HG02588 (cell line): ENCODE data around the gene SLC2A1.

ENCODE experiments used
- ATAC-seq: cut with Tn5 transposase; IDR thresholded peaks from one replicate; pipeline ENCODE4 v1.9.1; 2021; ENCODE audit warnings: mild to moderate bottlenecking, moderate library complexity; ENCODE audit not compliant: unreplicated experiment

Gene SLC2A1

DNA sequence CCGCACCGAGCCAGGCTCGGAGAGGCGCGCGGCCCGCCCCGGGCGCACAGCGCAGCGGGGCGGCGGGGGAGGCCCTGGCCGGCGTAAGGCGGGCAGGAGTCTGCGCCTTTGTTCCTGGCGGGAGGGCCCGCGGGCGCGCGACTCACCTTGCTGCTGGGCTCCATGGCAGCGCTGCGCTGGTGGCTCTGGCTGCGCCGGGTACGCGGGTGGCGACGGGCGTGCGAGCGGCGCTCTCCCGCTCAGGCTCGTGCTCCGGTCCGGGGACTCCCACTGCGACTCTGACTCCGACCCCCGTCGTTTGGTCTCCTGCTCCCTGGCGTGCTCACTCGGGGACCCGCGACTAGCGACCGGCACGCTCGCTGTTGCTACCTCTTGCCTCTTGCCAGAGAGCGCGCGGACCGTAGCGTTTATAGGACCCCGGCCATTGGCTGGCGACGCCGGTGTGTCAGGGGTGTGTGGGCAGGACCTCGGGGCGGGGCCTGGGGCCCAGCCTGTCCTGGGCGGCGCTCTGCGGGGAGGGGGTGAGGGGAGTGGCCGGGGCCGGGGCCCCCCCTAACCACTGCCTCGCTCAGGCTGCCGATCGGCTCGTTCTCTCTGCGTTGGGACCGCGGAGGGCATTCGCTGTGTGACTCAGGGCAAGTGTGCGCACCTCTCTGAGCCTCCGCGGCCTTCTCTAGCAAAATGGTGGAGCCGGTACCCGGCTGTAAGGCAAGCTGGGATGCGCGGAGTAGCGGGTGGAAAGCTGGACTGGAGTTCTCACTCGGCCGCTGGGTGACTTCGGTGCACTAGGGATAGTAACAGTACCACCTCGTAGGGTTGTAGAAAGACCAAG lies at the start of gene SLC2A1:
SLC2A1 (minus strand) TSS at position 381 of the 832 bp plus-strand sequence; CDS start at position 164, 217 bp downstream.
- ATAC-seq = peak; percentile 74

DNA sequence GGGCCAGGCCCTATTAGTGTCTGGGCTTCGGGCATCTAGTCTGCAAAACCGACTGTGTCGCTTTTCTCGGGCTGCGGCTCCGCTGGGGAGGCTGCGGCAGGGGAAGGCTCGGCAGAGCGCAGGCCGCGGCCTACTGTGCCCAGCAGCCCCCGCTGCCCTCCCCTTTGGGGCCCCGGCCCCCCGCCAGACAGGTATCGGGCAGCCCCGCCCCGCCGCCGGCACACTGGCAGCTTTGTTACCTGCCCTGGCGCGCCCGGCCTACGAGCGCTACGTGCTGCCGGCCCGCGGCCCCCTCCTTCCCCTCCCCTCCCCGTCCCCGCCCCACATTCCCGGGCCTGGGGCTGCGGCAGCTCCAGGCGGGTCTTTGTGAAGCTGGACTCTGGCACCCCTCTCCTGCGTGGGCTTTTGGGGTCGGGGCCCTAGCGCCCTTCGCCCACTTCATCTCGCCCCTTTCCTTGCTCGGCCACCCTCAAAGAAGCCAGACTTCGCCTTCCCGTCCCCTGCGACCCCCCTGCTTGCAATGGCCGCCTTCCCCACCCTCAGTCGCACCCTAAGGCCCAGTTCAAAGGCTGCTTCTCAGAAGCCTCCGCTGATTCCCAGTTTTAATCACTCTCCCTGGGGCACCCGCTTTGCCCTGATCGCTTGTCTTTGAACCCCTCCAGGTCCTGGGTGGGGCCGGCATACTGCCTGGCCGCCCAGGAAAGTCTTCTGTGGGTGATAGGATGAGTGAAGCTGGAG lies 48.9 kb upstream of the SLC2A1 start:
- ATAC-seq = no peak

DNA sequence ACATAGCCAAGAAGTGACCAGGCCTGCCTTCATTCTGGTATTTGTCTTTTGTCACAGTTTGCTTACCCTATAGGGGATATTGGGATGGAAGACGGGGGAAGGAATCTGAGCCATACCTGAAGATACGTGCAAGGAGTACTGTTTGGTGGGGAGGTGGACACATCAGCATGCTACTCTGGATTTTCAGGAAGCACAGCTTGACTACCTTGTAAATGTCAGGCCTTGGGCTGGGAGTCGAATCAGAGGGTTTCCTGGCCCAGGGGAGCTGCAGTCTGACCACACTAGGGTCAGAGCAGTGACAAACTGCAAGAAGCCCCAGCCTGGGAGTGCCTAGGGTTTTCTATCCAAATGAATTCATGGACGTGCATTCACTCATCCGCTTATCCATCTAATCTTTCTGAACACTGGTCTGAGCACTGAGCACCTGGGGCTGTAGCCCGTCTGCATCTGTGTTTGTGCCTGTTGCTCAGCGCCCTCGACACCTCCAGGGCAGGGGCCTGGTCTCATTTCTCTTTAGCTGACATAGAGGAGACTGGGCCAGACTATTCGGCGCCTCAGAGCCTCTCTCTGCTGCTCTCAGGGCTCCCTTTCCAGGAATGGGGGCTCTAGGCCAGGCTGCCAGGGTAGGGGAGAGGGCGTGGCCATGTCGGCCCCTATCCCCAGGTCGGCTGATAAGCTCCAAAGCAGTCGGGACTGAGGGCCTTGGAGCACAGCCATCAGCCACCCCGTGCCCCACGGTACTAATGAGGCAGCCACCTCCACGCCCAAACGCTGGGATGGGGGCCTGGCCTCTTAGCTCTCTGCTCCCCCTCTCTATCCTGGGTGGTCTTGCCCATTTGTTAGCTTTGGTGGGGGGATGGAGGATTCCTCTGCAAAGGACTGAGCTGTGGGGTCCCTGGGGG lies 47.0 kb upstream of the SLC2A1 start:
- ATAC-seq = no peak

DNA sequence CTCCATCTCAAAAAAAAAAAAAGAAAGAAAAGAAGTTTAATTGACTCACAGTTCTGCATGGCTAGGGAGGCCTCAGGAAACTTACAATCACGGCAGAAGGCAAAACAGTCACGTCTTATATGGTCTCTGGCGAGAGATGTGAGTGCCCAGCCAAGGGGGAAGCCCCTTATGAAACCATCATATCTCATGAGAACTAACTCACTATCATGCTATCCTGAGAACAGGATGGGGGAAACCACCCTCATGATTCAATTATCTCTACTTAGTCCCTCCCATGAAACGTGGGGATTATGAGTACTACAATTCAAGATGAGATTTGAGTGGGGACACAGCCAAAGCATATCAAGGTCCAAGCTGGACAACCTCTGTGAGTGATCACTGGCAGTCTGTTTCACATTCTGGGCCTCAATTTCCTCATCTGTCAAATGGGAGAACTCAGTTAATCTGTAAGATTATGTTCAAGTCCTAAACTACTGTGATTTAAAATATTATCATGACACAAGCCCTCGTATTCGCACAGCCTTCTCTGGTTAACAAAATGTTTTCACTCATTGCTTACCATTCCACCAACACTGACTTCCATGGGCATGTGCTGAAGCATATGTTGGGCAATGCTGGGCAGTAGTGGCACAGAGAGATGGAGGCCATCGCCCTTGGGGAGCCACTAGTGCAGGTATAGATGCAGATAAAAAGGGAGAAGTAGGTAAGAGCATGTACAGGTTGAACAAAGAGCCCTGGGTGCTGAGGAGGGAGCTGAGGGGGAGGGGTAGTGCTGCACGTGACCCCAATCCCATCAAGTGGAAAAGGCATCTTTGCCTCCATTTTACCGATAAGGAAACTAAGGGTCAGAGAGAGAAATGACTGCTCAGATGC lies 46.2 kb upstream of the SLC2A1 start:
- no peak for ATAC-seq

DNA sequence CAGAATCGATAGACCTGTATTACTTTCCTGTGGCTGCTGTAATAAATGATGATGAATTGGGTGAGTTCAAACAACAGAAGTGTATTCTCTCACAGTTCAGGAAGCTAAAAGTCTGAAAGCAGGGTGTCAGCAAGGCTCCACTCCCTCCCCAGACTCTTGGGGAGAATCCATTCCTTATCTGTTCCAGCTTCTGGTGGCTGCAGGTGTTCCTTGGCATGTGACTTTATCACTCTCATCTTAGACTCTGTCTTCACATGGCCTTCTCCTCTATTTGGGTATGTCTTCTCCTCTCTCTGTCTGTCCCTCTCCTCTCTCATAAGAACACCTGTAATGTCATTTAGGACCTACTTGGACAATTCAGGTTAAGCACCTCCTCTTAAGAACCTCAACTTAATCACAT lies 44.1 kb upstream of the SLC2A1 start:
- ATAC-seq = no peak

DNA sequence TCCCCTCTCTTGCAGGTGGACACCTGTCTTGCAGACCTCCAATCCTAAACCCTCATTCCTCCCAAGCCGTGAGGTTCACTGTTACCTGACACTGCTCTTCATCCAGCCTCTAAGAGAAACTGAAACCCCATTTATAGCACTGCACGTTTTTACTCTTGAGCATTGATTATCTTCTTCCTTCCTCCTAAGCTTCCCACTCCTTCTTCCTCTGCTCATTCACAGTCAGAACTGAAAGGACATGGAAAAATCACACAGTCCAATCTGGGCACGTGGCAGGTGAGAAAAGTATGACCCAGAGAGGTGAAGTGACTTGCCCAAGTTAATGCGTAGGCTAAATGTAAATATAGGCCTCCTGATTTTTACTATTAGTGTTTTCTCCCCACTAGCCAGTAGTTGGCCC lies 43.4 kb upstream of the SLC2A1 start:
- ATAC-seq = no peak

DNA sequence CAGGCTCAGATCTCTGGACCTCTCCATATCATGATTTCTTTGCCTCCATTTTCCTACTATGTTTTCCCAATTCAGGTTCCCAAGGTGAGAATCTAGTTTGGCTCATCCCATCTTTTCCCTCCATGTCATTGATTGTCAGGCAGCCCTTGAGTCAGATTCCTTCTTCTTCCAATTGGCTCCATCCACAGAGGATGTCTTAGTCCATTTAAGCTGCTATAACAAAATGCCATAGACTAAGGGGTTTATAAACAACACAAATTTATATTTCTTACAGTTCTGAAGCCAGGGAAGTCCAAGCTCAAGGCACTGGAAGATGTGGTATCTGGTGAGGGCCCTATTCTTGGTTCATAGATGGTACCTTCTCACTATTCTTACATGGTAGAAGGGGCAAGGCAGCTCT lies 42.8 kb upstream of the SLC2A1 start:
- ATAC-seq = no peak

DNA sequence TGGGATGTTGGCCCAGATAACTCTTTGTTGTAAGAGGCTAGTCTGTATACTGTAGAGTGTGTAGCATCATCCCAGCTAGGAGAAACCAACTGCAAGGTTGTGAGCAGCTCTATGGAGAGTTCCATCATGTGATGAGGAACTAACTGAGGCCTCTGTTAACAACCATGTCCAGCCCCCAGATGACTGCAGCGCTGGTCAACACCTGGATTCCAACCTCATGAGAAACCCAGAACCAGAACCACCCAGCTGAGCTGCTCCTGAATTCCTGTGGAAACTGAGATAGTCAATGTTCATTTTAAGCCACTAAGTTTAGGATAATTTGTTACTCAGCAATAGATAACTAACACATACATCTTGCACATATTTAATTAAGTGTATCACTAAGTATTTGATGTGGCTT lies 41.6 kb upstream of the SLC2A1 start:
- no peak for ATAC-seq

DNA sequence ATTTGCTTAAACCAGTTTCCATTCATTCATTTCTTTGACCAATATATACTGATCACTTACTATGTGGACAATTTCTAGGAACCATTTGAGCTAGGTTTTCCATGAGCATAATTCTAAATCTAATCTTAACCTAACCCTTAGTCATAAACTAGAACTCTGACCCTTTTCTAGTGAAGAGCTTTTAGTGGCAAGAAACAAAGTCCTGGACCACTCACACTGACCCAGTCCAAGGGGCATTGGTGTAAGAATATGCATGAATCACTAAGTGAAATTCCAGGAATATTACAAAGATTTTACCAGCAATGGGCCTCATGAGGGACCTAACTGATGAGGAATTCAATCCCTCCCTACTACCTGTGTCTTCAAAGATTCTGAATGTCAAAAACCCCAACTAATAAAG lies 40.6 kb upstream of the SLC2A1 start:
- no peak for ATAC-seq

DNA sequence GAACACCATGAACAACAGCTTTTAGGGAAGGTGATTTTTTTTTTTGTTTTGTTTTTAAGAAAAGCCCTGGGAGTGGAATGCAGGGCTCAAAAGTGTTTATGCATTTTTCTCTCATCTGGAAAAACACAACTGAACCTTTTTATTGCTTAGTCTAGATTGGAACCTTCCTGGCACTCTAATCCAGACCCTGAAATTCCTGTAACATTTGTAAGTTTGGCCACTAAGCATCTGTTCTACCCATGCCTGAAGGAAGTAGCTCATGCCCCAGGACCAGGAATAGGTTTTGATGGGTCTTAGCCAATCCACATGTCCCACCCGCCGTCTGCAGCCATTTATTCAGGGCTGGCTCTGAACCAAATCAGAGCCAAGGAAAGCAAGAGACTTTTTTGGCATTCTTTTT lies 39.7 kb upstream of the SLC2A1 start:
- no peak for ATAC-seq

DNA sequence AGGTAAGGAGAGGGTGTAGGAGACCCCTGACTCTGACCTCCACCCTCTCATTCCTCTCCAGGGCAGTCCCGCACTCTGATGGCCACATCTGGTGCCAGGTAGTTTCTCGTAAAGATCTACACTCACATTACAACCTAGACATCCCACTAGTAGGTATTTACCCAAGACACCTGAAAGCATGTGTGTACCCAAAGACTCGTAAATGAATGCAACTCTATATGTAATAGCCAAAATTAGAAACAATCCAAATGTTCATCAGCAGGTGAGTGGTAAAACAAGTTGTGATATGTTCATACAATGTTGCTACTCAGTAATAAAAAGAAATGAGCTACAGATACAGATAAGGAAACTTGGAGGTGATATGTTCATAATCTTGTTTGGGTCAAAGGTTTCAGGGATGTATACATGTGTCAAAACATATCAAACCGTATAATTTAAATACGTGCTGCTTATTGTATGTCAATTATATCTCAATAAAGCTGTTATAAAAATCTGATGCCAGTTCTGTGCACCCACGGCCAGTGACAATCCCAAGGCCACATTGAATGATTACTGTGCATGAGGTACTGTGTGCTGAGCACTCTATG lies 37.8 kb upstream of the SLC2A1 start:
- no peak for ATAC-seq

DNA sequence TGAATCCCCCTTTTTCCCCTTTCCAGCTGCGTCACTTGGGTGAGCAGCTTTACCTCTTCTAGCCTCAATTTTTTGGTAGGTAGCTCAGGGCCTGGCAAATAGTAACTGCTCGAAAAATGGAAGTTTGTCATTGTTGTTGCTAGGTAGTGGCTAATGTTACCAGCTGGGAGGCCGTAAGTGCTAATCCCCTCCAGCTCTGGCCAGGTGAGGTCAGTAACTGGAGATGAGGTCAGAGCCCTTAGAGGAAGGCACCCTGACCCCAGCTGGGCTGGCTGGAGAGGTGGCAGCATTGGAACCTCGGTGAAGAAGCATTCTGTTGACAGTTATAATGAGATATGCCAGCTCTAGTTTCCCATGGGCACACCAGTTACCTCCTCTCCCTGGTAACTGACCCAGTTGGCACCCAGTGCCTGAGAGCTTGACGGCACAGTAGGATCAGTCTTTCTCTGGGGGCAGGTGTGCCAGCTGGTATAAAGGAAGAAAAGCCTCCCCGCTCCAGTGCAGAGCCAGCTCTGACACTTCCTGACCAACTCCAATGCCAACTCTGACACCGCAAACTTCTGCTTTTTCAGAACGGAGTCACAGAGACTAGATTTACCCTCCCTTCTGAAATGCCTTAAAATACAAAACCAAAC lies 35.0 kb upstream of the SLC2A1 start:
- no peak for ATAC-seq

DNA sequence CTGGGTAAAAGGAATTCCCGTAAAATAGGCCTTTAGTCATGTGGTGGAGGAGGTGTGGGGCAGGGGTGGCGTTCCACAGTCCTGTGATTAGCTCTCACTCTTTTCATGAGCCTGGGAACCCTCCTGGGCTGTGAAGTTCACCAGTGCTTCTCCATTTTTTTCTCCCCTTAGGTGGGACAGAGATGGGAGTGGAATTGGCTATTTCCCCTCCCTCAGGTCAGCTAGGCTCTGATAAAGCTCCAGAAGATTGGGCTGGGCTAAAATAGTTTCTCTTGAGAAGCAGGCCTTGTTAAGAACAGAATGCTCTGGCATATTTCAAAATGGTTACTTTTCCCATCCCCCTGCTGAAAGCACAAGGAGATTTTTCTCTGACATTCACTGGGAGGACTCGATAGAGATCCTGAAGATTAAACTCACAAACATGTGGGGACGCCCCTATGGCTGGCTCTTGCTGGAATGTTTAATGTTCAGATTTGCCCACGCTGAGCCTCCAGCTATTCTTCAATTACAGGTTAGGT lies 33.4 kb upstream of the SLC2A1 start:
- no peak for ATAC-seq

DNA sequence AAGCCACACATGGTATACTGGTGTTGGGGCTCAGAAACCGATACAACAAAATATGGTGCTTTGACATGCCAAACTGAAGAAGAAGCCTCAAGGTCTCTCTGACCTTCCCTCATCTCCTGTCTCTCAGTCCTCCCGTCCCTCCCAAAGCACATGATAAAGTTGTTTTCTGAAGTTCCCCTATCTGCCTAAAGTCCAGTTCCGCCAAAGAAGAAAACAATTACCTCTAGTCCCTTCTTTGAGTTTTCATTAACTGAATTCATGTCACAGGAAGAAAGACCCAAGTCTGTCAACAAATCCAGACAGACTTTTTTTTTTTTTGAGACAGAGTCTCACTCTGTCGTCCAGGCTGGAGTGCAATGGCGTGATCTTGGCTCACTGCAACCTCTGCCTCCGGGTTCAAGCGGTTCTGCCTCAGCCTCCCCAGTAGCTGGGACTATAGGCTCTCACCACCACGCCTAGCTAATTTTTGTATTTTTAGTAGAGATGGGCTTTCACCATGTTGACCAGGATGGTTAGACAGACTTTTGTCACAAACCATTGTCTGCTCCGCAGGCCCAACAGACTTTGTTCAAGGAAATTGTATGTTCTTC lies 32.2 kb upstream of the SLC2A1 start:
- ATAC-seq = no peak

DNA sequence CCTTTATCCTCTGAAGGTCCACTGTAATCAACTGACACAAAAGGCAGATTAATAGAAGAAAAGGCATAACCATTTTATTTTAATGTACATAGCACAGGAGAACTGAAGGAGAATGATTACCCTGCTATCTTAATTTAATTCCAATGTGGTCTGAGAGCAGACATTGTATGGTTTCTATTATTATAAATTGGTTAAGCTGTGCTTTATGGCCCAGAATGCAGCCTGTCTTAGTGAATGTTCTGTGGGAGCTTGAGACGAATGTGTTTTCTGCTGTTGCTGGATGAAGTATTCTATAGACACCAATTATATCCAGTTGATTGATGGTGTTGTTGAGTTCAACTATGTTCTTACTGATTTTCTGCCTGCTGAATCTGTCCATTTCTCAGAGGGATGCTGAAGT lies 25.0 kb upstream of the SLC2A1 start:
- no peak for ATAC-seq

DNA sequence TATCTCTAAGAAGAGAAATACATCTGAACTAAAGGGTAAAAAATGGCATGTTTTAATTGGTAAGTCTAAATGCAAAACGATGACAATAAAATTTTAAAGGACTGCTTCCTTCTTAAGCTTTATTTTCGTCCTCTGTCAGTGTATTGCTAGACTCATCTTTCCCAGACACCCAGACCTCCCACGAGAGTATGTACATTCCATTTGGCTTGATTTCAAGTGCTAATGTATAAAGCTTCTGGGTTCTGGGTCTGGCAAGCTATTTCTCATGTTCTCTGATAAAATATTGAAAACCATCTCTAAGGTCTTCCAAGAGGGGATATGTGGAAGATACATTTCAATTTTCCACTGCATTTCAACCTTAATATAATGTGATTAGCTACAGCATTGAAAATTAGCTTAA lies 24.6 kb upstream of the SLC2A1 start:
- no peak for ATAC-seq

DNA sequence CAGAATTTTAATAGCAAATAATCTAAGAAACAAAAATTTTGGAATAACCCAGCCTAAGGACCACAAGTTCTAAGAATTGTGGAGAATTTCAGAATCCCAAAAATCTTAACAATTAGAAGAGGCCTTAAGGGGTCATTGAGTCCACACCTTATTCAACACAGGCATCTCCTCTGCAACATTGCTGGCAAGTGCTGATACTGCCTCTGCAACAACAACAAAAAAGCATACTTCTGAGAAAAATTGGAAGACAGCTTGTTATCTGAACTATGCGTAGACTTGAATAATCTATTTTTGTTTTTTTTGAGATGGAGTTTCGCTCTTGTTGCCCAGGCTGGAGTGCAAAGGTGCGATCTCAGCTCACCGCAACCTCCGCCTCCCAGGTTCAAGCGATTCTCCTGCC lies 24.0 kb upstream of the SLC2A1 start:
- no peak for ATAC-seq

DNA sequence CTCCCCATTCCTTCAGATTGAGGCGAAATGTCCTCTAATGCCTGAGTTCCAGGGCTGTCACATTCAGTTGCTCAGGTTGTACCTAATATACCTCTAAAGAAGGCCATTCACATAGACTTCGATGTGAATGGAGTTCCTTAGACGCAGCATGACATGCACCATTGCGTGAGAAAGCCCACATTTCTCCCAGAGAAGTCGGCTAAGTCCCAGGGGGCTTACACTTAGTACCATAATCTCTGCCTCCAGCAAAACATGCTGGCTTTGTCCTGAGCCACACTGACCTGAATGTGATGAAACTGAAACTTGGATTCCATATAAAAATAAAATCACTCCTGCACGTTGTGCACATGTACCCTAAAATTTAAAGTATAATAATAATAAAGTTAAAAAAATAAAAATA lies 23.2 kb upstream of the SLC2A1 start:
- no peak for ATAC-seq

DNA sequence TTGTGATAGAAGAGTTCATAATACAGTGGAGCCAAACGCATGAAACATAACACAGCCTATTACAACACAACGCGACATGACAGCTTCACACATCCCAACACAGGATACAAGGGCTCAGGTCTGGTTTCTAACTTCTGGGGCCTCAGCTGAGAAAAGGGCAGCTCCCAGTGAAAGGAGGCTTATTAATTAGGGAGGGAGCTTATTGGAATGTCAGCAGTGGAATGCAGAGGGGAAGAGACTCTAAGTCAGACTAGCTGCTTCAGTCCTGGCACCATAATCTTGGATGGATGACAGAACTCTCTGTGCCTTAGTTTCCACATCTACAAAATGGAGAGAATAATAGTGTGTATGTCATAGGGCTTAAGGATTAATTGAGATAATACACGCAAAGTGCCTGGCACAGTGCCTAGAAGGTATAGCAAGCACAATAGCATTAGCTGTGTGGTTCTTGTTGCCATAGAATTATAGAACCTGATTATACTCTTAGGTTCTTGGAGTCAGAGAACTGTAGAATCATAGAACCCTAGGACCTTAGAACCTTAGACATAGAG lies 22.7 kb upstream of the SLC2A1 start:
- no peak for ATAC-seq
